HG03378 (cell line): Measurements from ENCODE around the gene PBX3.

ENCODE experiments used
- ATAC-seq: cut with Tn5 transposase; IDR thresholded peaks from one replicate; pipeline ENCODE4 v1.9.1; 2021; ENCODE audit warnings: mild to moderate bottlenecking, moderate library complexity; ENCODE audit not compliant: unreplicated experiment

PBX3 gene

GRCh38 chr9:125854553-125855275 lies 107.5 kb downstream of the PBX3 start:
- no peak for ATAC-seq

- no peak for ATAC-seq
Measured at GRCh38 chr9:125856331-125856730, 109.2 kb downstream of the PBX3 start.

- ATAC-seq, result no peak
Measured at GRCh38 chr9:125861405-125862058, 114.4 kb downstream of the PBX3 start.

GRCh38 chr9:125863923-125864322 lies 116.8 kb downstream of the PBX3 start:
- no peak for ATAC-seq

- ATAC-seq, result no peak
Measured at GRCh38 chr9:125867751-125868415, 120.7 kb downstream of the PBX3 start.

GRCh38 chr9:125878164-125878631 lies 131.0 kb downstream of the PBX3 start:
- no peak for ATAC-seq

GRCh38 chr9:125881042-125881441 lies 133.9 kb downstream of the PBX3 start:
- no peak for ATAC-seq

- no peak for ATAC-seq
Measured at GRCh38 chr9:125883565-125884217, 136.5 kb downstream of the PBX3 start.

- ATAC-seq, result no peak
Measured at GRCh38 chr9:125884218-125884595, 137.0 kb downstream of the PBX3 start.

GRCh38 chr9:125885405-125886034 lies 138.3 kb downstream of the PBX3 start:
- no peak for ATAC-seq

- no peak for ATAC-seq
Measured at GRCh38 chr9:125886365-125886764, 139.2 kb downstream of the PBX3 start.

GRCh38 chr9:125887172-125887571 lies 140.0 kb downstream of the PBX3 start:
- ATAC-seq, result no peak

GRCh38 chr9:125888211-125888610 lies 141.0 kb downstream of the PBX3 start:
- ATAC-seq, result no peak

GRCh38 chr9:125889112-125889475 lies 141.9 kb downstream of the PBX3 start:
- no peak for ATAC-seq

GRCh38 chr9:125889476-125890419 lies 142.6 kb downstream of the PBX3 start:
- no peak for ATAC-seq

- ATAC-seq, result no peak
Measured at GRCh38 chr9:125890826-125891225, 143.7 kb downstream of the PBX3 start.

- ATAC-seq, result no peak
Measured at GRCh38 chr9:125893277-125893676, 146.1 kb downstream of the PBX3 start.

GRCh38 chr9:125894566-125894965 lies 147.4 kb downstream of the PBX3 start:
- ATAC-seq, result no peak

- ATAC-seq, result no peak
Measured at GRCh38 chr9:125896404-125896803, 149.2 kb downstream of the PBX3 start.

GRCh38 chr9:125896964-125897363 lies 149.8 kb downstream of the PBX3 start:
- no peak for ATAC-seq
